Activated naive CD8-positive, alpha-beta T cell treated with anti-CD3 and anti-CD28 coated beads, Interleukin-2, amount 10 ng/mL, durations not matched to agents 7 days and 5 days (primary cell): ENCODE data around the gene BPTF. TPM values are rescaled to one million over a fixed set of nuclear protein-coding genes. Genes with fewer than 3 reads are reported as not detected.
"Not testable (repeated sequence)": the region's sequence is repeated elsewhere in the genome, so short reads cannot be mapped to it uniquely, and the experiment has no call there.

Source experiments
- ATAC-seq: fragments of 150-1000 bp; cut with Tn5 transposase; one replicate; pipeline ENCODE4 v1.10.0; 2021; ENCODE audit warnings: low read depth, moderate library complexity
- POLR2A ChIA-PET: fragments of 350-600 bp; sonication (Branson Sonifier 250); formaldehyde crosslinking; loops from one replicate; lab custom pipeline; 2021; ENCODE audit warnings: antibody characterized with exemption; lab: Charles Lee
- DNase-seq: peaks from one replicate; pipeline ENCODE4 v3.0.0; 2021
- H3K27ac Mint-ChIP-seq: one replicate; pipeline ENCODE4 v1.8.0; 2022; ENCODE audit warnings: mild to moderate bottlenecking, mixed read lengths
- H3K27me3 Mint-ChIP-seq: one replicate; pipeline ENCODE4 v1.8.0; 2022; ENCODE audit warnings: mild to moderate bottlenecking, moderate library complexity, mixed read lengths
- H3K36me3 Mint-ChIP-seq: one replicate; pipeline ENCODE4 v1.8.0; 2021; ENCODE audit warnings: mild to moderate bottlenecking, mixed read lengths
- H3K4me1 Mint-ChIP-seq: one replicate; pipeline ENCODE4 v1.8.0; 2021; ENCODE audit warnings: mixed read lengths
- H3K4me3 Mint-ChIP-seq: one replicate; pipeline ENCODE4 v1.8.0; 2022; ENCODE audit warnings: mild to moderate bottlenecking, moderate library complexity, mixed read lengths
- H3K9me3 Mint-ChIP-seq: one replicate; pipeline ENCODE4 v1.8.0; 2021; ENCODE audit warnings: mixed read lengths
- total RNA-seq, 2 experiments: library from RNA; stranded (reverse); gene quantifications; one replicate each; pipeline ENCODE4 v1.2.3, GENCODE V29; 2021

BPTF gene
- total RNA-seq, 2 experiments from 2014 or later: 126 to 133 TPM

DNA sequence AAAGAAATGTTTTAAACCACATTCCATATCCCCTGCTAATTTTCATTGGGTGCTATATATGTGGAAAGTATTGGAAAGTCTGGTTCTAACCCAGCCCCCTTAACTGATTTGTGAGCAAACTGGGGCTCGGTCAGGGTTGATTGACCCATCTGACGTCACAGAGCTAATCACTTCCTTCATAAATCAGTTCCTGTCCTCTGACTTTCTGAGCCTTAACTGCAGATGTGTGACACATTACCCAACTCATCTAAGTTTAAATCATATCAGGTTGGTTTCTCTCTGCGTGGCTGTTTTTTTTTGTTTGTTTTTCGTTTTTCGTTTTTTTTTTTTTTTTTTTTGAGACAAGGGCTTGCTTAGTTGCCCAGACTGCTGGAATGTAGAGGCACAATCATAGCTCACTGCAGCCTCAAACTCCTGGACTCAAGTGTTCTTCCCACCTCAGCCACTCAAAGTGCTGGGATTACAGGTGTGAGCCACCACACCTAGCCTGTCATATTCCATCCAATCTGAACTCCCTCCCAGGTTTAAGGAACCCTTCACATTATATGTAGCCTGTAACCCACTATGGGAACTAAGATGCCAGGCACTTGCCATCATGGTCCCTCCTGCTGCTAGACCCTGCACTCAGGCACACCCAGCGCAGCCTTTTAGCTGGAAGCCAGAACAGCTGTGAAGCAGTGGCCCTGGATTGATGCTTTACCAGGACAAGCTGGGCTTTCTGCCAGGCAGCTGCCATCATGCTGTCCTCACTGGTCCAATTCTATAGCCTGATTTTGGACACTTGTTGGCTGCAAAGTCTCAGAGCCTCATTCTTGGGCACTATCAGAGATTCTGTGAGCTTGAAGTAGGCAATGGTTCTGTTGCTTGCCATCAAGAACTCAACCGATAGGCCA, 6.9 kb upstream of the BPTF start:
- Mint-ChIP-seq H3K9me3 (no peaks in the 10 kb centered on the region), H3K27me3 (peaks cover 17% of the 10 kb centered on the region), H3K36me3 (no peaks in the 10 kb centered on the region), H3K4me3 (no peak overlapping the region), H3K27ac (no peak overlapping the region), H3K4me1 (no peaks in the 10 kb centered on the region)
- ATAC-seq: no peak
- no peak for DNase-seq
- POLR2A ChIA-PET: interaction anchor here (0.6 to 0.7 kb wide), 2 partner anchors 26 to 654 kb away, joined by 3 to 5 read pairs; no protein-coding TSS in a partner anchor

GRCh38 chr17:67819722-67820121, 5.6 kb upstream of the BPTF start:
- POLR2A ChIA-PET: no interaction called here
- no peaks in the 10 kb centered on the region for H3K4me1 Mint-ChIP-seq
- H3K4me3 Mint-ChIP-seq: no peak overlapping the region
- DNase-seq: no peak
- no peaks in the 10 kb centered on the region for H3K36me3 Mint-ChIP-seq
- H3K9me3 Mint-ChIP-seq: no peaks in the 10 kb centered on the region
- no peak for ATAC-seq
- H3K27ac Mint-ChIP-seq: no peak overlapping the region
- peaks cover 23% of the 10 kb centered on the region for H3K27me3 Mint-ChIP-seq

GRCh38 chr17:67821871-67822367, 3.4 kb upstream of the BPTF start:
- Mint-ChIP-seq H3K4me1 (no peaks in the 10 kb centered on the region), H3K9me3 (no peaks in the 10 kb centered on the region), H3K27ac (no peak overlapping the region), H3K4me3 (no peak overlapping the region), H3K36me3 (peaks cover 1% of the 10 kb centered on the region), H3K27me3 (peaks cover 18% of the 10 kb centered on the region)
- ATAC-seq: no peak
- POLR2A ChIA-PET: no interaction called here
- DNase-seq: no peak

- not testable (repeated sequence) for H3K27me3 Mint-ChIP-seq, H3K9me3 Mint-ChIP-seq
- peaks cover 12% of the 10 kb centered on the region for H3K36me3 Mint-ChIP-seq
- ATAC-seq: peak; percentile 62
- POLR2A ChIA-PET: interaction anchor here (0.7 to 2.1 kb wide), 7 partner anchors 12 to 451 kb away, joined by 3 to 5 read pairs (median 3); no protein-coding TSS in a partner anchor
- peak overlapping the region; percentile 94 for H3K4me3 Mint-ChIP-seq
- peak overlapping the region; percentile 98 for H3K27ac Mint-ChIP-seq
- peak; percentile 85 for DNase-seq
- H3K4me1 Mint-ChIP-seq: peaks cover 22% of the 10 kb centered on the region
Measured at GRCh38 chr17:67825627-67826601, 611 bp downstream of the BPTF start.

DNA sequence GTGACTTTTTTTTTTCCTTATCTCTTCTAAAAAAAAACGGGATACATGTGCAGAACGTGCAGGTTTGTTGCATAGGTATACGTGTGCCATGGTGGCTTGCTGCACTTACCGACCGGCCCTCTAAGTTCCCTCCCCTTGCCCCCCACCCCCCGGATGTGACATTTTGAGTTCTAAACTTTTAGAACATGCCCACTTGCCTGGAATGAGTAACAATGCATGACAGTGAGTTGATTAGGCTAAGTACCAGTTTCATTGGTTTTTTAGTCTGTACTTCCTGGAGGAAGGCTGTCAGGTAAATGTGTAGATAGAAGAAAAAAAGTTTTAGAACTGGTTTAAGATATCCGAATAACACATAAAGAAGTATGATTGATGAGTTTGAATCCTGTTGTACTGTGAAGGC, 4.0 kb downstream of the BPTF start:
- Mint-ChIP-seq H3K9me3 (no peaks in the 10 kb centered on the region), H3K4me3 (peak overlapping the region; percentile 94), H3K27ac (peak overlapping the region; percentile 68), H3K27me3 (peaks cover 4% of the 10 kb centered on the region), H3K4me1 (peaks cover 31% of the 10 kb centered on the region), H3K36me3 (peaks cover 25% of the 10 kb centered on the region)
- POLR2A ChIA-PET: no interaction called here
- ATAC-seq: peak; percentile 6
- DNase-seq: no peak

- H3K4me1 Mint-ChIP-seq: peaks cover 39% of the 10 kb centered on the region
- H3K27ac Mint-ChIP-seq: no peak overlapping the region
- no peaks in the 10 kb centered on the region for H3K27me3 Mint-ChIP-seq
- POLR2A ChIA-PET: interaction anchor here (1.4 kb wide), 1 partner anchor 25 kb away, joined by 4 read pairs; no protein-coding TSS in a partner anchor
- no peaks in the 10 kb centered on the region for H3K9me3 Mint-ChIP-seq
- ATAC-seq (no peak), DNase-seq (no peak)
- H3K4me3 Mint-ChIP-seq: peak overlapping the region; percentile 26
- H3K36me3 Mint-ChIP-seq: peaks cover 28% of the 10 kb centered on the region
Measured at GRCh38 chr17:67830440-67830839, 5.1 kb downstream of the BPTF start.

DNA sequence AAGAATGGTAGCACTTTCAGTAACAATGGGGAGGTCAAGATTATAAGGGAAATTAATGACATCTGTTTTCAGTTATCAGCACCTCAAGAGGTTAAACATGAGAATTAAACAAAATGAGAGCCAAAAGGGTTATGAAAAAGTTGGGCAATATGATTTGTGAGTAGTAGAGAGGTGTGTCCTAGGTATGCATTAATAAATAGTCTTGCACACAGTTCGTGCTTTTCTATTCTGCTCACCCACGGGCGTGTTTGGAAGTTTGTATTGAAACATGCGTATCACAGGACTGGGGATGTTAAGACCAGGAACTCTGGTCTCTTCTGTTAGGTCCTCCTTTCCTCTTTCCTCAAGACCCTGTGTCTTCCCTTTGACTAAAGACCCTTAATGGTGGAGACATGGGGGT, 6.0 kb downstream of the BPTF start:
- Mint-ChIP-seq H3K4me1 (peaks cover 42% of the 10 kb centered on the region), H3K9me3 (no peaks in the 10 kb centered on the region), H3K4me3 (no peak overlapping the region), H3K36me3 (peaks cover 28% of the 10 kb centered on the region), H3K27ac (peak overlapping the region; percentile 6), H3K27me3 (no peaks in the 10 kb centered on the region)
- DNase-seq (no peak), ATAC-seq (no peak)
- POLR2A ChIA-PET: interaction anchor here (1.4 kb wide), 1 partner anchor 24 kb away, joined by 4 read pairs; no protein-coding TSS in a partner anchor

GRCh38 chr17:67833134-67833533, 7.8 kb downstream of the BPTF start:
- no peaks in the 10 kb centered on the region for H3K27me3 Mint-ChIP-seq
- H3K27ac Mint-ChIP-seq: no peak overlapping the region
- no peak overlapping the region for H3K4me3 Mint-ChIP-seq
- H3K9me3 Mint-ChIP-seq: no peaks in the 10 kb centered on the region
- ATAC-seq (no peak), DNase-seq (no peak)
- POLR2A ChIA-PET: no interaction called here
- peaks cover 41% of the 10 kb centered on the region for H3K4me1 Mint-ChIP-seq
- peaks cover 19% of the 10 kb centered on the region for H3K36me3 Mint-ChIP-seq

- no peaks in the 10 kb centered on the region for H3K27me3 Mint-ChIP-seq
- peaks cover 19% of the 10 kb centered on the region for H3K36me3 Mint-ChIP-seq
- no peak overlapping the region for H3K27ac Mint-ChIP-seq
- no peaks in the 10 kb centered on the region for H3K9me3 Mint-ChIP-seq
- H3K4me1 Mint-ChIP-seq: peaks cover 35% of the 10 kb centered on the region
- no peak for DNase-seq
- POLR2A ChIA-PET: no interaction called here
- H3K4me3 Mint-ChIP-seq: no peak overlapping the region
- no peak for ATAC-seq
Measured at GRCh38 chr17:67833946-67834631, 8.8 kb downstream of the BPTF start.

DNA sequence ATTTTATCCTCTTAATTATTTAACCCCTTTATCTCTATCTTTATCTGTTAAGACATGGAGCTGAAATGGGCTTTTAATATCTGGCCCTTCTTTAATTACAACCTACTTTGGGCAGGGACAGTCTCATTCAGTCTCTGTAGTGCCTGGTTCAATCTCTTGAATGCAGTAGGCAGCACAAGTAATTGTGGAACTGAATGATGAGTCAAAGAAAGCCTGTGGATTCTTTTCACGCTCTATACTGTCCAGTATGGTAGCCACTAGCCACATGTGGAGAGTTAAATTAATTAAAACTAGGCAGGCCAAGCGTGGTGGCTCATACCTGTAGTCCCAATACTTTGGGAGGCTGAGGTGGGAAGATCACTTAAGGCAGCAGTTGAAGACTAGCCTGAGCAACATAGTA, 9.3 kb downstream of the BPTF start:
- no peak for DNase-seq

GRCh38 chr17:67836205-67836987, 11.1 kb downstream of the BPTF start:
- peaks cover 12% of the 10 kb centered on the region for H3K36me3 Mint-ChIP-seq
- H3K4me3 Mint-ChIP-seq: no peak overlapping the region
- peaks cover 21% of the 10 kb centered on the region for H3K4me1 Mint-ChIP-seq
- H3K27ac Mint-ChIP-seq: no peak overlapping the region
- POLR2A ChIA-PET: no interaction called here
- DNase-seq (no peak), ATAC-seq (no peak)
- no peaks in the 10 kb centered on the region for H3K27me3 Mint-ChIP-seq
- no peaks in the 10 kb centered on the region for H3K9me3 Mint-ChIP-seq

More for the DNA sequence above, 9.3 kb downstream of the BPTF start:
- ATAC-seq: no peak
- Mint-ChIP-seq H3K27me3 (no peaks in the 10 kb centered on the region), H3K4me3 (no peak overlapping the region), H3K4me1 (peaks cover 32% of the 10 kb centered on the region), H3K9me3 (no peaks in the 10 kb centered on the region), H3K36me3 (peaks cover 18% of the 10 kb centered on the region), H3K27ac (no peak overlapping the region)
- POLR2A ChIA-PET: no interaction called here

- DNase-seq (no peak), ATAC-seq (no peak)
- POLR2A ChIA-PET: interaction anchor here (1.1 kb wide), 1 partner anchor 13 kb away, joined by 4 read pairs; the partner anchor contains the start of gene BPTF
- peaks cover 23% of the 10 kb centered on the region for H3K4me1 Mint-ChIP-seq
- H3K27me3 Mint-ChIP-seq: no peaks in the 10 kb centered on the region
- H3K9me3 Mint-ChIP-seq: no peaks in the 10 kb centered on the region
- H3K36me3 Mint-ChIP-seq: peaks cover 7% of the 10 kb centered on the region
- no peak overlapping the region for H3K4me3 Mint-ChIP-seq
- H3K27ac Mint-ChIP-seq: no peak overlapping the region
Measured at GRCh38 chr17:67837965-67838364, 12.7 kb downstream of the BPTF start.
